AG09309 (cell line): ENCODE results near the gene F11R.

Experiments used
- DNase-seq: peaks from one replicate; pipeline ENCODE4 v3.0.0-alpha.2; 2010; ENCODE audit warnings: low read depth
- H3K4me3 ChIP-seq: 2 replicates; pipeline ENCODE4 v1.5.1; 2011; ENCODE audit warnings: mild to moderate bottlenecking, low read depth, low read length, moderate library complexity; ENCODE audit not compliant: control insufficient read depth
- TF ChIP-seq, protein P1 (sequence below): IDR thresholded peaks from 2 replicates; pipeline ENCODE4 v1.5.1; 2011; ENCODE audit warnings: mild to moderate bottlenecking, low read depth, low read length, inconsistent platforms; ENCODE audit not compliant: insufficient read depth, control insufficient read depth; ENCODE audit errors: missing control alignments

F11R gene

DNA sequence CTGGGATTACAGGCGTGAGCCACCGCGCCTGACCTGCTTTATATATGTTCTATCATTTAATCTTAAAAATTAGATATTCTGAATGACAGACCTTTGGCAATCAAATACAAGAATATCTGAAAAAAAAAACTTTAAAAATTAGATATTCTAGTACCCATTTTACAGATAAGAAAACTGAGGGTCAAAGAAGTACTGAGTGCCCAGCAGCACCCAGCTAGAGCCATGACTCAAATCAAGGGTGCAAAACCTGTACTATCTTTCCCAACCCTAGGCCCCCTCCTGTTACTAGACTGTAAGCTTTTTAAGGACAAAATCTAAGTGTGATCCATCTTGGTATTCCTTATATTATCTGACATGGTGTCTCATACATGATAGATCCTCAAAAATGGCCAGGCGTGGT, 40.5 kb upstream of the F11R start:
- TF ChIP-seq, protein P1, sequence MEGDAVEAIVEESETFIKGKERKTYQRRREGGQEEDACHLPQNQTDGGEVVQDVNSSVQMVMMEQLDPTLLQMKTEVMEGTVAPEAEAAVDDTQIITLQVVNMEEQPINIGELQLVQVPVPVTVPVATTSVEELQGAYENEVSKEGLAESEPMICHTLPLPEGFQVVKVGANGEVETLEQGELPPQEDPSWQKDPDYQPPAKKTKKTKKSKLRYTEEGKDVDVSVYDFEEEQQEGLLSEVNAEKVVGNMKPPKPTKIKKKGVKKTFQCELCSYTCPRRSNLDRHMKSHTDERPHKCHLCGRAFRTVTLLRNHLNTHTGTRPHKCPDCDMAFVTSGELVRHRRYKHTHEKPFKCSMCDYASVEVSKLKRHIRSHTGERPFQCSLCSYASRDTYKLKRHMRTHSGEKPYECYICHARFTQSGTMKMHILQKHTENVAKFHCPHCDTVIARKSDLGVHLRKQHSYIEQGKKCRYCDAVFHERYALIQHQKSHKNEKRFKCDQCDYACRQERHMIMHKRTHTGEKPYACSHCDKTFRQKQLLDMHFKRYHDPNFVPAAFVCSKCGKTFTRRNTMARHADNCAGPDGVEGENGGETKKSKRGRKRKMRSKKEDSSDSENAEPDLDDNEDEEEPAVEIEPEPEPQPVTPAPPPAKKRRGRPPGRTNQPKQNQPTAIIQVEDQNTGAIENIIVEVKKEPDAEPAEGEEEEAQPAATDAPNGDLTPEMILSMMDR, result no peak
- no peak overlapping the region for H3K4me3 ChIP-seq
- no peak for DNase-seq

DNA sequence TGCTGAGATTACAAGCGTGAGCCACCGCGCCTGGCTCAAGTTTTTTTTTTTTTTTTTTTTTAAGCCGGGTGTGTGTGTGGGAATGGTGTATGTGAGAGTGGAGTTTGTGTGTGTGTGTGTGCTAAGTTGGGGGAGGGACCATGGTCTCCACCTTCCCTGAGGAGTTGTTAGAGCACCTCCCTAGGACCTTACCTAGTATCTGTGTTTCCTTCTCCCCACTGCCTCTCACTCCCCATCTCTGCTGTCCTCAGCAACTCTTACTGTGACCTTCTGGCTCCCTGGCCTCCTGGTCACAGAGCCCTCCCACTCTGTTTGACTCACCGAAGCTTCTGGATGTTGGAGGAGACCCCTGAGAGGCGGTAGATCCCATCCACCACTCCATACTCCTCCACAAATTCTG, 38.3 kb upstream of the F11R start:
- H3K4me3 ChIP-seq, result no peak overlapping the region
- DNase-seq, result no peak
- TF ChIP-seq, protein P1, result no peak

DNA sequence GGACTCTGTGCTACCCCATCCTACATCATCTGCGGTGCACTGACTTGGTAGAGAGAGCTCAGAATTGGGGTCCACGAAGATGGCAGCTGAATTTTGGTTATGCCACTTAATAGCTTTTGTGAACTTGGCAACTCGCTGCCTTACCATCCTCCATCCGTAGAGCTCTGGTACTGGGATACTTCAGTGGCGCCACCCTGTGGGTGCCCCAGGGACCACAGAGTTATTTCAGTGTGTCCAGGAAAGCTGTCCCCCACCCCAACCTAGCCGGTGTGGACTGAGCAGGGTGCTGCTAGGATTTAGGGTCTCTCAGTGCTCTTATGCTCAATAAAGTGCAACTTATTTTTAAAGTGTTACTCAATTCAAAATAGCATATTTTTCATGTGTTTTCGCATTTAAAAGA, 33.9 kb upstream of the F11R start:
- no peak for DNase-seq
- H3K4me3 ChIP-seq, result no peak overlapping the region
- TF ChIP-seq, protein P1, result no peak

DNA sequence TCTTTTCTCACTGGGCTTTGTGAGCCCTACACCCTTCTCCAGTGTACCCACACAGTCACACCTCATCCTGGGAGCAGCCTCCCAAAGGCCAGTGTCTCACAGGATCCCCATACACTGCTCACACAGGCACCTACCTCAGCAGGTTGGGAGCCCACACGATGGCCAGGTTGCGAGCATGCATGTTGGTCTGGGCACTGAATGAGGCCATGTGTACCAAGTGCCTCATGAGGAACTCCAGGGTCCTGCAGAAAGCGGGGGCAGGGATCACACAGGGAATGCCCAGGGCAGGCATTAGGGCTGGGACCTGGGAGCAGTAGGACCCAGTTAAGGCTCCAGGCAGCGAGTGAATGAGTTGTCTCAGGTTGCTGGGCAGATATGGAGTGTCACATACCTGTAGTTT, 33.3 kb upstream of the F11R start:
- DNase-seq, result no peak
- TF ChIP-seq, protein P1, result no peak
- H3K4me3 ChIP-seq, result no peak overlapping the region

DNA sequence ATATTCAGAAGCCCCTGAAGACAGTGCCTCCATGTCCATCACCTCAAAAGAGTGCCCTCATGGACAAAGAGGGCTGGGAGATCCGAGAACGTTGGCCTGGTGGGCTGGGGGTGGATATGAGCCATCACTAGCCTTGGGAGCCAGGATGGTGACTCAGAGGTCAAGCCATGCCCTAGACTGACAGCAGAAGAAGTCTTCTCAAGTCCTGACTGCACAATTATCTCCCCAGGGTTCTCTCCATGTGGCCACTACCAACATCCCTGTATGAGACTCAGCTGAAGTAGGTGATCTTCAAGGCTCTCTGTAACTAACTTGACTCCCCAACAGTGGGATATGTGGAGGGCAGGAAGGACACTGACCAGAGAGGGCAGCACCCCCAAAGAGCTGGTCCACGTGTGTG, 31.9 kb upstream of the F11R start:
- H3K4me3 ChIP-seq, result no peak overlapping the region
- TF ChIP-seq, protein P1, result no peak
- no peak for DNase-seq

DNA sequence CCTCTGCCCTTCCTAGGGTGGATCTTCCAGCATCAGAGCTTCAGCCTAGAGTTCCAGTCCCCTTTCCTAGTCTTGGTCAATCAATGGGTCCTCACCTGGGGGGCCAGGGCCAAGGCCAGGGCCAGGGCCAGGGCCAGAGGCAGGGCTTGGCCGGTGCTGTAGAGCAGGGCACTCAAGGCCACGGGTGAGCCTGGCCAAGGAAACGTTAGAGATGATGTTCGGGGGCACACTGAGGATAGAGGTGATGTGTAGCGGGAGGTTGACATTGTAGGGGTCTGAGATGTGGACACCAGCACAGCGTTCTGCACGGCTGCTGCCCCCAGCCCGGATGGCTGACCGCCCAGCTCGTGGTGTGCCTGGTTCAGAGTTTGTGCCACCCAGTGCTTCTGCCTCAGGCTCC, 30.3 kb upstream of the F11R start:
- DNase-seq, result no peak
- TF ChIP-seq, protein P1, result no peak
- H3K4me3 ChIP-seq, result no peak overlapping the region
